Duodenal mucosa (tissue), 2 donors: Measurements from ENCODE around the gene TP53TG5.

Experiments used
- H3K27ac ChIP-seq: one replicate; pipeline ENCODE4 v1.7.0; 2013; ENCODE audit warnings: low read depth, low read length
- H3K27me3 ChIP-seq, 2 donors: one replicate each; pipeline ENCODE4 v1.7.0; 2013; ENCODE audit warnings: low read length in 2 of 2, control low read depth in 1 of 2; ENCODE audit not compliant: insufficient read depth in 2 of 2, control insufficient read depth in 1 of 2
- H3K36me3 ChIP-seq, 2 donors: one replicate each; pipeline ENCODE4 v1.7.0; 2013; ENCODE audit warnings: low read length in 2 of 2, control low read depth in 1 of 2; ENCODE audit not compliant: insufficient read depth in 2 of 2, control insufficient read depth in 1 of 2
- H3K4me1 ChIP-seq, 2 donors: one replicate each; pipeline ENCODE4 v1.7.0; 2013; ENCODE audit warnings: low read length in 2 of 2, control low read depth in 1 of 2; ENCODE audit not compliant: insufficient read depth in 2 of 2, control insufficient read depth in 1 of 2
- H3K4me3 ChIP-seq, 2 donors: one replicate each; pipeline ENCODE4 v1.7.0; 2013; ENCODE audit warnings: low read length in 2 of 2, low read depth in 1 of 2
- H3K9ac ChIP-seq, 2 donors: one replicate each; pipeline ENCODE4 v1.7.0; 2013; ENCODE audit warnings: low read length in 2 of 2, low read depth in 1 of 2
- H3K9me3 ChIP-seq, 2 donors: one replicate each; pipeline ENCODE4 v1.7.0; 2013; ENCODE audit warnings: low read length in 2 of 2, control low read depth in 1 of 2; ENCODE audit not compliant: control insufficient read depth in 1 of 2

Gene TP53TG5

GRCh38 chr20:45340236-45340847 is 37.8 kb downstream of the TP53TG5 start:
- Histone ChIP-seq H3K27ac (peak overlapping the region; percentile 33), H3K4me1 (peaks cover 88 to 90% of the 10 kb centered on the region in 2 donors), H3K27me3 (no peaks in the 10 kb centered on the region), H3K9me3 (no peaks in the 10 kb centered on the region), H3K9ac (peak overlapping the region in 1 of 2 donors; percentile 34), H3K36me3 (peaks cover 0 to 6% of the 10 kb centered on the region in 2 donors), H3K4me3 (peak overlapping the region; percentile 5 to 17)

GRCh38 chr20:45339799-45340198 is 38.3 kb downstream of the TP53TG5 start:
- H3K4me1 ChIP-seq: peaks cover 83 to 85% of the 10 kb centered on the region in 2 donors
- H3K9ac ChIP-seq: peak overlapping the region; percentile 33 to 34
- peaks cover 0 to 7% of the 10 kb centered on the region in 2 donors for H3K36me3 ChIP-seq
- no peaks in the 10 kb centered on the region for H3K9me3 ChIP-seq
- no peaks in the 10 kb centered on the region for H3K27me3 ChIP-seq
- peak overlapping the region; percentile 71 for H3K27ac ChIP-seq
- H3K4me3 ChIP-seq: peak overlapping the region in 1 of 2 donors; percentile 5

DNA sequence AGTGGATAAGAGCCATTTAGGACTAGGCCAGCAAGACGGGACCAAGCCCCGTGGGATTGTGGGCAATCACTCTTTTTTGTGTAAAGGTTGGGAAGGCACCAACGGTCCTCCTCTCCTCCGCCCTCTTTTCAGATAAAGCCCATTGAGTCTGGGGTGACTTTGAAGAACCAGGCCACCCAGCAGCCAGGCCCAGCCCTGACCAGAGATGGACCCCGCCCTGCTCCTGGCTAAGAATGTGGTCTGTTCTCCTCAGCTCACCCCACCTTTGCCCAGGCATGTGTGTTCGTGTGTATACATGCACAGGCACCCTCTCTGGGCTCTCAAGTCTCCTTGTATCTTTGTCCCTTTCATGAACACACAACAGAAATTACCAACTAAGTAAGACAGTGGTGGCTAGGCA is 39.0 kb downstream of the TP53TG5 start:
- Histone ChIP-seq H3K9ac (peak overlapping the region; percentile 67), H3K4me1 (peaks cover 75 to 77% of the 10 kb centered on the region in 2 donors), H3K27ac (peak overlapping the region; percentile 71), H3K4me3 (peak overlapping the region in 1 of 2 donors; percentile 50), H3K27me3 (no peaks in the 10 kb centered on the region), H3K36me3 (peaks cover 0 to 7% of the 10 kb centered on the region in 2 donors), H3K9me3 (no peaks in the 10 kb centered on the region)

- no peaks in the 10 kb centered on the region for H3K27me3 ChIP-seq
- peaks cover 68 to 70% of the 10 kb centered on the region in 2 donors for H3K4me1 ChIP-seq
- peak overlapping the region; percentile 67 for H3K9ac ChIP-seq
- peak overlapping the region; percentile 71 for H3K27ac ChIP-seq
- no peaks in the 10 kb centered on the region for H3K9me3 ChIP-seq
- peaks cover 0 to 7% of the 10 kb centered on the region in 2 donors for H3K36me3 ChIP-seq
- peak overlapping the region; percentile 25 to 50 for H3K4me3 ChIP-seq
Measured at GRCh38 chr20:45338121-45339030, 39.7 kb downstream of the TP53TG5 start.

DNA sequence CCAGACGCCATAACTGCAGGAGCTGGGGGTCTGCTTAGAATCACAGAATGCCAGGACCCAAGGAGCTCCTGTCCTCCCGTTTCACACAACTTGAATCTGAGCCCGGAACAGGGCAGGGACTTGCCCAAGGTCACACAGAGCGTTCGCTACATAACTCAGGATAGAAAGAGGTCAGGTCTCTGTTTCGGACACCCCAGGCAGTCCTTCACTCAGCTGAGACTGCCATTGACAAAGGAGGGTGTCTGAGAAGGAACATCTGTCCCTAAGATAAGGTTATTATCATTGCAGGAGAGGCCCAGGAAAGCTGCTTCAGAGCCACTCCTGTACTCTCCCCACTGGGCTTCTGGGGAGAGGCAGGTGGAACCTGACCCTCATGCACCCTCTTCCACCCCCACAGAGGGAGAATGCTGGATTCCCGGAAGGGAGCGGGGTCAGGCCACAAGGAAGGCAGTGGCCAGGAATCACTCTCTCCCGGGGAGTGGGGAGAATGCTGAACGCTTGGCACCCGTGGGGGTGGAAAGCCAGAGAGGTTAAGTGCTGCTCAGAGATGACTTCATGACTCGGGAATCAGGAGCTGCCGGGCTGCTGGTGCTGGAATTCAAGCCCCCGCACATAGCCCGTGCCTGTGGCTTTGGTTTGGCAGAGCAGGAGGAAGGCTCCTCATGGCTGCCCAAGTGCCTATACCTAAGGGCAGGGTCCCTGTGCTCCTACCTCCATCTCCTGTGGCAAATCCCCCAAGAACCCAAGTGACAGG is 40.6 kb downstream of the TP53TG5 start:
- Histone ChIP-seq H3K9me3 (no peaks in the 10 kb centered on the region), H3K36me3 (peaks cover 0 to 15% of the 10 kb centered on the region in 2 donors), H3K4me1 (peaks cover 62 to 63% of the 10 kb centered on the region in 2 donors), H3K27ac (peak overlapping the region; percentile 71), H3K4me3 (peak overlapping the region; percentile 30 to 50), H3K9ac (peak overlapping the region; percentile 67), H3K27me3 (no peaks in the 10 kb centered on the region)

- Histone ChIP-seq H3K9ac (peak overlapping the region; percentile 67), H3K27ac (peak overlapping the region; percentile 71)
Measured at GRCh38 chr20:45336530-45337366, 41.4 kb downstream of the TP53TG5 start.

GRCh38 chr20:45330476-45330875 is 47.6 kb downstream of the TP53TG5 start:
- Histone ChIP-seq H3K9me3 (no peaks in the 10 kb centered on the region), H3K27me3 (no peaks in the 10 kb centered on the region), H3K36me3 (peaks cover 35 to 72% of the 10 kb centered on the region in 2 donors), H3K4me3 (no peak overlapping the region), H3K9ac (no peak overlapping the region), H3K27ac (no peak overlapping the region), H3K4me1 (peaks cover 0 to 4% of the 10 kb centered on the region in 2 donors)

More at GRCh38 chr20:45336530-45337366, 41.4 kb downstream of the TP53TG5 start:
- Histone ChIP-seq H3K9me3 (no peaks in the 10 kb centered on the region), H3K4me1 (peaks cover 55 to 57% of the 10 kb centered on the region in 2 donors), H3K4me3 (peak overlapping the region; percentile 30 to 50), H3K27me3 (no peaks in the 10 kb centered on the region), H3K36me3 (peaks cover 0 to 20% of the 10 kb centered on the region in 2 donors)

DNA sequence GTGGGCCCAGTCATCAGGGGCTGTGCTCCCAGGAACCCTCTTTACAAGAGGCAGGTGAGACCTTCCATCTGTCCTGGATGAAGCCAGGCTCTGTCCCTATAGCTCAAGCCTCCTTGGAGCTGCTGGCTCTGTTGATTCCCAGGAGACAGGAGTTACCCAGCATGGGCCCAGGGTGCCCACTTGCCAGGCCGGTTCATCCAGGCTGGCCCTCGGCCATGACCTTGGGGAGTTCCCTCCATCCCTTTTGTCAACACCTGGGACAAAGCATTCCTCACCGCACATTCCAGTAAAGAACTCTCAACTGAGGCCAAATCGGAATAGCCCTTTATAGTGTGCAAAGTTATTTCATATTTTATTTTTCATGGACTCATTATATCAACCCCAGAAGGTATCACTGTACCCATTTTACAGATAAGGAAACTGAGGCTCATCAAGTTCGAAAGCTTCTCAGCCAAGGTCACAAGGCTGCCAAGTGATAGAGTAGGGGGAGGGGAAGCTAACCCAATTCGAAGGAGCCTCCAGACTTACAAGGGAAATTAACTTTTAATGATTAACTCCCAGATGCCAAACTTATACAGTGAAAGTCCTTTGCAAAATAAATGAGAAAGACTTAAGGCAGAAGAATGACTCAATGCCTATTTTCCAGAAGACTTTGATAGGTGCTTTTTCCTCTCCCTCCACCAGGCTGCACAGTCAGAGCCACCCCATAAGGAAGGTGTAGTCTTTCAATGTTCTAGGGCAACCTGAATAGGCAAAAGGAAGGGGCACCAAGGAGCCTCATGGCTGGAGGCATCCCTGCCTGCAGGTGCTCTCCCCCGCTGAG is 48.4 kb downstream of the TP53TG5 start:
- peaks cover 0 to 4% of the 10 kb centered on the region in 2 donors for H3K4me1 ChIP-seq
- H3K27ac ChIP-seq: no peak overlapping the region
- H3K36me3 ChIP-seq: peaks cover 35 to 74% of the 10 kb centered on the region in 2 donors
- no peak overlapping the region for H3K4me3 ChIP-seq
- no peak overlapping the region for H3K9ac ChIP-seq
- no peaks in the 10 kb centered on the region for H3K27me3 ChIP-seq
- H3K9me3 ChIP-seq: no peaks in the 10 kb centered on the region
